Neuronal stem cell (in vitro differentiated cells): ENCODE results near the gene GLIS2.

Experiments
- DNase-seq: peaks from one replicate; pipeline ENCODE4 v3.0.0-alpha.2; 2013; ENCODE audit warnings: low spot score
- H2AFZ ChIP-seq: one replicate; pipeline ENCODE4 v1.6.1; 2013; ENCODE audit warnings: mild to moderate bottlenecking, low read length, inconsistent platforms
- H2AK5ac ChIP-seq: 2 replicates; pipeline ENCODE4 v1.6.1; 2013; ENCODE audit warnings: low read depth, mild to moderate bottlenecking, inconsistent platforms, low read length, moderate library complexity, mixed read lengths
- H2BK120ac ChIP-seq: 2 replicates; pipeline ENCODE4 v1.6.1; 2013; ENCODE audit warnings: low read depth, mild to moderate bottlenecking, inconsistent platforms, low read length, moderate library complexity, mixed read lengths
- H2BK12ac ChIP-seq: one replicate; pipeline ENCODE4 v1.6.1; 2013; ENCODE audit warnings: low read length, inconsistent platforms
- H2BK15ac ChIP-seq: 2 replicates; pipeline ENCODE4 v1.6.1; 2013; ENCODE audit warnings: mild to moderate bottlenecking, low read length, inconsistent platforms, mixed read lengths
- H2BK5ac ChIP-seq: one replicate; pipeline ENCODE4 v1.6.1; 2013; ENCODE audit warnings: inconsistent platforms, mild to moderate bottlenecking, low read length, moderate library complexity
- H3K14ac ChIP-seq: one replicate; pipeline ENCODE4 v1.6.1; 2013; ENCODE audit warnings: low read length, inconsistent platforms
- H3K18ac ChIP-seq: 2 replicates; pipeline ENCODE4 v1.6.1; 2013; ENCODE audit warnings: low read length, inconsistent platforms
- H3K23ac ChIP-seq: 2 replicates; pipeline ENCODE4 v1.6.1; 2013; ENCODE audit warnings: low read depth, mild to moderate bottlenecking, mixed read lengths, low read length, inconsistent platforms; ENCODE audit not compliant: poor library complexity
- H3K27ac ChIP-seq: replicated peaks from 3 replicates; pipeline ENCODE4 v1.5.1; 2013; ENCODE audit warnings: low read length, inconsistent platforms
- H3K27me3 ChIP-seq, 3 experiments: 2 replicates each; pipeline ENCODE4 v1.6.1; 2013; ENCODE audit warnings: low read length in 3 of 3, mild to moderate bottlenecking in 2 of 3, inconsistent platforms in 1 of 3, low read depth in 1 of 3, mixed read lengths in 1 of 3, moderate library complexity in 1 of 3; ENCODE audit not compliant: control insufficient read depth in 3 of 3, insufficient read depth in 3 of 3
- H3K36me3 ChIP-seq, 2 donors: replicated peaks in 1 of 2; 2 replicates each; pipeline ENCODE4 v1.6.1; 2013; ENCODE audit warnings: low read length in 2 of 2; ENCODE audit not compliant: control insufficient read depth in 2 of 2, insufficient read depth in 2 of 2
- H3K4ac ChIP-seq: 2 replicates; pipeline ENCODE4 v1.6.1; 2013; ENCODE audit warnings: inconsistent platforms, mild to moderate bottlenecking, low read length, moderate library complexity
- H3K4me1 ChIP-seq, 2 donors: 1 replicate in 1 of 2; 2 replicates in 1 of 2; pipeline ENCODE4 v1.6.1; 2013; ENCODE audit warnings: low read length in 2 of 2, low read depth in 1 of 2; ENCODE audit not compliant: control insufficient read depth in 2 of 2, insufficient read depth in 1 of 2
- H3K4me2 ChIP-seq: one replicate; pipeline ENCODE4 v1.6.1; 2013; ENCODE audit warnings: mild to moderate bottlenecking, low read length, inconsistent platforms; ENCODE audit not compliant: insufficient read depth, poor library complexity, severe bottlenecking
- H3K4me3 ChIP-seq, 2 donors: 2 replicates each; pipeline ENCODE4 v1.5.1; 2013; ENCODE audit warnings: low read length in 2 of 2, mild to moderate bottlenecking in 2 of 2, inconsistent platforms in 1 of 2, moderate library complexity in 1 of 2
- H3K79me1 ChIP-seq: one replicate; pipeline ENCODE4 v1.6.1; 2013; ENCODE audit warnings: low read depth, mild to moderate bottlenecking, inconsistent platforms, low read length, moderate library complexity
- H3K9ac ChIP-seq: one replicate; pipeline ENCODE4 v1.6.1; 2013; ENCODE audit warnings: mild to moderate bottlenecking, low read depth, low read length, inconsistent platforms; ENCODE audit not compliant: poor library complexity
- H3K9me3 ChIP-seq, 2 donors: replicated peaks in 1 of 2; 2 replicates each; pipeline versions ENCODE3 to v1.6.1; 2013; ENCODE audit warnings: low read length in 2 of 2, mild to moderate bottlenecking in 2 of 2, inconsistent platforms in 1 of 2, low read depth in 1 of 2, mixed read lengths in 1 of 2, moderate library complexity in 1 of 2; ENCODE audit not compliant: control insufficient read depth in 2 of 2, insufficient read depth in 1 of 2
- H4K8ac ChIP-seq: one replicate; pipeline ENCODE4 v1.6.1; 2013; ENCODE audit warnings: low read depth, mild to moderate bottlenecking, inconsistent platforms, low read length, moderate library complexity
- H4K91ac ChIP-seq: one replicate; pipeline ENCODE4 v1.6.1; 2013; ENCODE audit warnings: low read length, low read depth, mild to moderate bottlenecking, inconsistent platforms; ENCODE audit not compliant: poor library complexity
- WGBS, 2 donors: extraction: QIAGEN DNeasy Blood & Tissue Kit; methylation state at CpG; one replicate each; pipeline ENCODE4 v1.1.7; 2013; ENCODE audit warnings: missing lambda C conversion rate in 2 of 2, mixed read lengths in 1 of 2; ENCODE audit not compliant: insufficient read length in 2 of 2, insufficient replicate concordance in 1 of 2; ENCODE audit errors: extremely low coverage in 2 of 2; 5-methylcytosine and 5-hydroxymethylcytosine counted together

The GLIS2 gene

DNA sequence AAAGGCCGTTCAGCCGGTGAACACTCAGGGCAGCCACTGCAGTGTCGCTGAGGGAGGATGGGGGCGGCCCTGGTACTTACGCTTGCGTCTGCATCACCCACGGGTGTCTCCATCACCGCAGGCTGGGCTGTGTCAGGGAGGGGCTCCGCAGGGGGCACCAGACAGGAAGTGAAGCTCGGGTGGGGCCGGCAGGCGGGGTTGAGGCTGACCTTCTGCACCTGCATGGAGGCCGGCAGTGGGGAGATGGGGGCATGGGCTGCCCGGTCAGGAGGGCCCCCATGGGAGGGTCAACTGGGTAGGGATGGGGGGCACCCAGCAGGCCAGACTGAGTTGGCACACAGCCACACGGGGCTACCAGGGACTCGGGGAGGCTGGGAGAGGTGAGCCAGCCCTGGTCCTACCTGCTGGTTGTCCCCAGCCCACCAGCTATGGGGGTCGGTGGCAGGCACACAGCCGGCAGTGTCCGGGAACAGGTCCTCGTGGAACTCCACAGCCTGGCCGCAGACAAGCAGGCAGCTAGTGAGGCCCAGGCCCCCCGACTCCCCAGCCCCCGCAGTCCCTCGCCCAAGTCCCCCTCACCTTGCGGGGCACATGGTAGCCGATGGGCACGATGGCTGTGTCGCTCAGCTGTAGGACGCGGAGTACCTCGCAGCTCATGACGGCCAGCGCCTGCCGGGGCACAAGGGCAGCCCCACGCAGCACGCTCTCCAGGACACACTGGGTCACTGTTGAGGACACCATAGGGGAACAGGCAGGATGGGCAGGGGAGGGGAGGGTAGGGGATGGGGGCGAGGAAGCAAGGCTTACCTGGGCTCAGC, 48.5 kb downstream of the GLIS2 start:
- Histone ChIP-seq H2AFZ (no peak overlapping the region), H3K4me2 (no peak overlapping the region), H3K79me1 (no peaks in the 10 kb centered on the region), H3K4me1 (peaks cover 3 to 8% of the 10 kb centered on the region in 2 donors), H3K9me3 (no peaks in the 10 kb centered on the region), H3K4me3 (no peak overlapping the region), H3K23ac (peak overlapping the region; percentile 80), H3K27me3 (no peaks in the 10 kb centered on the region), H2BK120ac (no peak overlapping the region), H3K36me3 (no peaks in the 10 kb centered on the region), H4K8ac (no peak overlapping the region), H3K4ac (no peak overlapping the region), H3K27ac (no peak overlapping the region), H3K14ac (peak overlapping the region; percentile 56), H2BK5ac (no peak overlapping the region), H2BK12ac (no peak overlapping the region), H3K18ac (no peak overlapping the region), H2BK15ac (peak overlapping the region; percentile 58), H4K91ac (no peak overlapping the region), H2AK5ac (peak overlapping the region; percentile 56), H3K9ac (no peak overlapping the region)
- DNase-seq, result no peak
- WGBS, 2 donors, result no CpG with 5 or more reads among the region's 37 CpGs

DNA sequence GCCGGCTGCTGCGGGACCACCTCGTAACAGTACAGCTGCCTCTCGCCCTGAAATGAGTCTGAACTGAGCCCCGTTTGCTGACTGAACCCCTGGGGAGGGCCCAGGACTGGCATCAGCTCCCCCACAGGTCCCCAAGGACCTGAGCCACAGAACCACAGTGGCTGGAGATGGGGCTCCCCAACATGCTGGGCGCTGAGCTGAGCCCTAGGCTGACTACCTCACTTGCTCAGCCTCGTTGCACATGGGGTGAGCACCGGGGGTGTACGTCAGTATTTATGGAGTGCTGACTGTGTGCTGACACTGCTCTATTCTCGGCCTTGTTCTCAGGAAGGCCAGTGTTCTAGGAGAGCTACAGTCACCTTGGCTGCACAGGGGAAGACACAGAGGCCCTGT, 49.1 kb downstream of the GLIS2 start:
- Histone ChIP-seq H4K8ac (no peak overlapping the region), H3K18ac (no peak overlapping the region), H3K23ac (peak overlapping the region; percentile 80), H2AFZ (no peak overlapping the region), H2AK5ac (no peak overlapping the region), H3K4ac (no peak overlapping the region), H3K4me1 (peaks cover 3 to 8% of the 10 kb centered on the region in 2 donors), H3K14ac (no peak overlapping the region), H3K79me1 (no peaks in the 10 kb centered on the region), H3K27me3 (no peaks in the 10 kb centered on the region), H3K36me3 (no peaks in the 10 kb centered on the region), H3K9me3 (no peaks in the 10 kb centered on the region), H4K91ac (no peak overlapping the region), H2BK5ac (no peak overlapping the region), H3K4me3 (no peak overlapping the region), H2BK120ac (no peak overlapping the region), H2BK15ac (no peak overlapping the region), H2BK12ac (no peak overlapping the region), H3K4me2 (no peak overlapping the region), H3K9ac (no peak overlapping the region), H3K27ac (no peak overlapping the region)
- DNase-seq, result no peak
- WGBS, 2 donors, result no CpG with 5 or more reads among the region's 10 CpGs

DNA sequence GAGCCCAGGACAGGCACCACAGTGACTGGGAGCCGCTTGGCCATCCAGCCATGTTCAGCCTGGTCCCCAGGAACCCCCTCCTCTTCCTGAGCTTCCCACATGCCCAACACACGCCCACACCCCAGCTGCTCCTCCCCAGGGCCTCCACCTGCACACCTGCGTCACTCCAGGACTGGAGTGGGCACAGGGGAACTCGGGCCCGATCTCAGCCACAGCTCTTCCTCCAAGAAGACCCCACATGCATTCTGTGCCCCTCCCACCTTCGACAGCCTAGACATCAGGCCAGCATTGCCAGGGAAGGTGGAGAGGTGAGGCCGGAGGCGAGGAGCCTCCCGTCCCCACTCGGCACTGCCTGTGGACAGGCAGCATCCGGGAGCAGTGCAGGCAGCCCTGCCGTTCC, 49.7 kb downstream of the GLIS2 start:
- Histone ChIP-seq H3K4me2 (no peak overlapping the region), H3K36me3 (no peaks in the 10 kb centered on the region), H2BK5ac (no peak overlapping the region), H3K9ac (no peak overlapping the region), H3K18ac (peak overlapping the region; percentile 60), H2BK12ac (no peak overlapping the region), H3K4me3 (no peak overlapping the region), H3K4me1 (peaks cover 3 to 14% of the 10 kb centered on the region in 2 donors), H3K9me3 (no peaks in the 10 kb centered on the region), H3K79me1 (no peaks in the 10 kb centered on the region), H2AFZ (no peak overlapping the region), H3K14ac (peak overlapping the region; percentile 75), H3K27ac (no peak overlapping the region), H4K8ac (no peak overlapping the region), H4K91ac (no peak overlapping the region), H2AK5ac (peak overlapping the region; percentile 70), H3K23ac (no peak overlapping the region), H2BK15ac (no peak overlapping the region), H2BK120ac (peak overlapping the region; percentile 35), H3K4ac (no peak overlapping the region), H3K27me3 (no peaks in the 10 kb centered on the region)
- no CpG with 5 or more reads among the region's 12 CpGs for WGBS, 2 donors
- no peak for DNase-seq

DNA sequence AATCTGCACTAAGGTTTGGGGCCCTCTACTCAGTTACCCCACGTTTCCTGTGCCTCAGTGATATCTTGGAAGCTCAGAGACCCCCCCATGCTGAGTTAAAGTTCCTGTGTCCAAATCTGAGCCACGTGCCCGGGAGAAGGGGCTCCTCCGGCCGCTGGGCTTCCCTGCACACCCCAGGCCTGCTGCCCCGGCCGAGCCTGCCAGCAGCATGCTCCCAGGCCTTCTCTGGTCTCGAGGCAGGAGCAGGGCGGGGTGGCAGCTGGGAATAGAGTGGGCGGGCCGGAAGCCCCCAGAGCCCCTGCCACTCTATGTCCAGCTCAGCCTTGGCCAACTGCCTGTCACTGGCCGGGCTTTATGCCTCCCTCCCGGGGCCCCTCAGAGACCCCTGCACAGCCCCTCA, 50.1 kb downstream of the GLIS2 start:
- Histone ChIP-seq H3K27ac (no peak overlapping the region), H4K8ac (no peak overlapping the region), H3K9me3 (no peaks in the 10 kb centered on the region), H2BK5ac (no peak overlapping the region), H3K27me3 (no peaks in the 10 kb centered on the region), H3K4me2 (no peak overlapping the region), H2BK12ac (no peak overlapping the region), H3K4me1 (peaks cover 3 to 18% of the 10 kb centered on the region in 2 donors), H3K4me3 (no peak overlapping the region), H2AFZ (no peak overlapping the region), H3K18ac (peak overlapping the region; percentile 17), H3K9ac (no peak overlapping the region), H3K14ac (peak overlapping the region; percentile 75), H2BK120ac (peak overlapping the region; percentile 35), H2BK15ac (no peak overlapping the region), H4K91ac (no peak overlapping the region), H3K4ac (peak overlapping the region; percentile 23), H3K23ac (no peak overlapping the region), H3K79me1 (no peaks in the 10 kb centered on the region), H3K36me3 (no peaks in the 10 kb centered on the region), H2AK5ac (peak overlapping the region; percentile 70)
- WGBS, 2 donors, result no CpG with 5 or more reads among the region's 13 CpGs
- DNase-seq, result no peak
